A673 (cell line): ENCODE measurements around the gene DIP2A.

Experiments used
- CTCF ChIP-seq: fragments of 300-800, 200-600 bp; sonication (generic); conservative IDR thresholded peaks from 2 replicates; pipeline ENCODE4 v1.5.1; 2017; ENCODE audit warnings: low read depth, mild to moderate bottlenecking, antibody characterized with exemption, low read length, moderate library complexity, mixed read lengths
- EZH2 ChIP-seq: fragments of 200-600 bp; sonication (generic); IDR thresholded peaks from 2 replicates; pipeline ENCODE4 v1.6.1; 2017; ENCODE audit warnings: borderline replicate concordance, low read depth, mild to moderate bottlenecking, mixed read lengths, antibody characterized with exemption, low read length; ENCODE audit not compliant: poor library complexity, severe bottlenecking

GRCh38 chr21:46489800-46490199 lies 31.1 kb downstream of the DIP2A start:
- no peak for TF ChIP-seq CTCF
- TF ChIP-seq EZH2: no peak
